Mesendoderm (in vitro differentiated cells): Measurements from ENCODE around the gene RETNLB. TPM values are rescaled to one million over a fixed set of nuclear protein-coding genes. Genes with fewer than 3 reads are reported as not detected.

Experiments used
- DNase-seq: peaks from one replicate; pipeline ENCODE4 v3.0.0; 2013
- H2AK5ac ChIP-seq: 2 replicates; pipeline ENCODE4 v1.6.1; 2013; ENCODE audit warnings: low read length, inconsistent platforms
- H2BK120ac ChIP-seq: 2 replicates; pipeline ENCODE4 v1.6.1; 2013; ENCODE audit warnings: low read depth, mild to moderate bottlenecking, low read length, moderate library complexity, mixed read lengths
- H2BK15ac ChIP-seq: replicated peaks from 2 replicates; pipeline ENCODE4 v1.6.1; 2013; ENCODE audit warnings: low read depth, mild to moderate bottlenecking, moderate library complexity
- H2BK5ac ChIP-seq: 2 replicates; pipeline ENCODE4 v1.6.1; 2013; ENCODE audit warnings: low read length, inconsistent platforms
- H3K18ac ChIP-seq: 2 replicates; pipeline ENCODE4 v1.6.1; 2013; ENCODE audit warnings: mild to moderate bottlenecking, low read length, mixed read lengths
- H3K23ac ChIP-seq: one replicate; pipeline ENCODE4 v1.6.1; 2013; ENCODE audit warnings: low read length
- H3K27ac ChIP-seq: 2 replicates; pipeline ENCODE4 v1.5.1; 2013; ENCODE audit warnings: low read depth, mild to moderate bottlenecking, inconsistent platforms, low read length, moderate library complexity
- H3K27me3 ChIP-seq: 2 replicates; pipeline ENCODE4 v1.6.1; 2013; ENCODE audit warnings: low read length, control low read depth, mild to moderate bottlenecking, inconsistent platforms; ENCODE audit not compliant: insufficient read depth, poor library complexity
- H3K36me3 ChIP-seq: 2 replicates; pipeline ENCODE4 v1.6.1; 2013; ENCODE audit warnings: low read length, inconsistent platforms; ENCODE audit not compliant: control insufficient read depth, insufficient read depth
- H3K4ac ChIP-seq: one replicate; pipeline ENCODE4 v1.6.1; 2013; ENCODE audit warnings: low read depth, mild to moderate bottlenecking, low read length, moderate library complexity
- H3K4me1 ChIP-seq: 2 replicates; pipeline ENCODE4 v1.6.1; 2013; ENCODE audit warnings: low read depth, low read length, inconsistent platforms; ENCODE audit not compliant: control insufficient read depth
- H3K4me2 ChIP-seq: 2 replicates; pipeline ENCODE4 v1.6.1; 2013; ENCODE audit warnings: low read length
- H3K4me3 ChIP-seq: 2 replicates; pipeline ENCODE4 v1.5.1; 2013; ENCODE audit warnings: mild to moderate bottlenecking, low read length
- H3K56ac ChIP-seq: one replicate; pipeline ENCODE4 v1.6.1; 2013; ENCODE audit warnings: low read length
- H3K79me1 ChIP-seq: 2 replicates; pipeline ENCODE4 v1.6.1; 2013; ENCODE audit warnings: low read length, inconsistent platforms
- H3K79me2 ChIP-seq: 2 replicates; pipeline ENCODE4 v1.6.1; 2013; ENCODE audit warnings: mild to moderate bottlenecking, low read length; ENCODE audit not compliant: control insufficient read depth, insufficient read depth
- H3K9ac ChIP-seq: 2 replicates; pipeline ENCODE4 v1.6.1; 2013; ENCODE audit warnings: low read length, inconsistent platforms
- H4K5ac ChIP-seq: one replicate; pipeline ENCODE4 v1.6.1; 2013; ENCODE audit warnings: low read length
- H4K8ac ChIP-seq: one replicate; pipeline ENCODE4 v1.6.1; 2013; ENCODE audit warnings: low read depth, mild to moderate bottlenecking, control low read depth, low read length, moderate library complexity
- WGBS: extraction: QIAGEN DNeasy Blood & Tissue Kit; methylation state at CpG from one replicate; pipeline ENCODE4 v1.1.7; 2013; ENCODE audit warnings: low lambda C conversion rate, missing lambda C conversion rate; ENCODE audit not compliant: insufficient coverage; ENCODE audit errors: extremely low coverage; 5-methylcytosine and 5-hydroxymethylcytosine counted together
- small RNA-seq: library from polyadenylated mRNA; stranded (forward); fragments of <200 nt; extraction: miRNeasy Mini kit (QIAGEN cat#:217004); gene quantifications from one replicate; pipeline ENCODE3, GENCODE V24; 2013; ENCODE audit not compliant: insufficient read depth

The RETNLB gene

DNA sequence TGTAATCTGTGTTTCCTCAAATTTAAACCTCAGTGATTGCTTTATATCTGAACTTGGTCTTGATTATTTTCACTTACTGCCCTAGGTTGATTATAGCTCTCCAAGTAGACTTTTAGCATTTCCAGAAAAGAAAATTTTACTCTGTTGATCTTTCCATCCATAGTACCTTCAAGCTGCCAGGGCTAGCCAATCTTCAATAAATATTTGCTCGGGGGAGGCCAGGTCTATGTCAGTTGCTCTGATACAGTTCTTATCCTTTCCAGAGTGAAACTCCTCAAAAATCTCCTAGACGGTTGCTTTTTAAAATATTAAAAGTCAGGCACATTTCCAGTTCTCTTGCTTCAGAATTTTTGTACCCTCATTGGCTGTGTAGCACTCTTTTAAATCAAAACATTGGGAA lies 38.8 kb downstream of the RETNLB start:
- no peak overlapping the region for H2BK5ac ChIP-seq
- no CpG with 5 or more reads among the region's 2 CpGs for WGBS
- H3K4ac ChIP-seq = no peak overlapping the region

DNA sequence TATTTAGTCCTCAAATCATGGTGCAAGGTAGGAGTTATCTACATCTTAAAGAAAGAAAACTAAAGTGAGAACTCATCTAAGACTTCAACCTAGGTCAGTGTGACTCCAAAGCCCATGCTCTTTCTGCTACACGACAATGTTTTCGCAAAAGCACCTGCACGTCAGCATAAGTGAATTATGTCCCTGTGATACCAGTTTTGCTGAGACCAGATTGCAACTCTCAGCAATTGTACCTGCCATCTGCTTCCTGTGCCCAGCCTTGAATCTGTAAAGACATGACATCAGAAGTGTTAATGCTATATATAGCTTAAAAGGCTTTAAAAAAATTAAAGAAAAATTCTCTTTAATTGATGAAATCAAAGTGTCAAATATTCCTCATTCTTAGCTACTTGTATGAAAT lies 43.4 kb downstream of the RETNLB start:
- no peak overlapping the region for H4K5ac ChIP-seq
- no peak overlapping the region for H3K4ac ChIP-seq
- H3K9ac ChIP-seq = no peak overlapping the region
- no peak overlapping the region for H2AK5ac ChIP-seq
- H3K79me1 ChIP-seq = no peaks in the 10 kb centered on the region
- no peak overlapping the region for H3K27ac ChIP-seq
- H2BK15ac ChIP-seq = no peak overlapping the region
- no peak overlapping the region for H4K8ac ChIP-seq
- H3K4me1 ChIP-seq = no peaks in the 10 kb centered on the region
- no peaks in the 10 kb centered on the region for H3K79me2 ChIP-seq
- H3K23ac ChIP-seq = no peak overlapping the region
- H3K56ac ChIP-seq = no peak overlapping the region
- H3K4me3 ChIP-seq = no peak overlapping the region
- no peak overlapping the region for H2BK120ac ChIP-seq
- no peak overlapping the region for H2BK5ac ChIP-seq
- no CpG with 5 or more reads among the region's 3 CpGs for WGBS
- H3K27me3 ChIP-seq = no peaks in the 10 kb centered on the region
- H3K4me2 ChIP-seq = no peak overlapping the region
- no peaks in the 10 kb centered on the region for H3K36me3 ChIP-seq
- H3K18ac ChIP-seq = no peak overlapping the region
- no peak for DNase-seq

More for the DNA sequence above, 38.8 kb downstream of the RETNLB start:
- Histone ChIP-seq H3K4me3 (no peak overlapping the region), H3K79me1 (no peaks in the 10 kb centered on the region), H3K23ac (no peak overlapping the region), H3K18ac (no peak overlapping the region), H4K8ac (no peak overlapping the region), H2BK15ac (no peak overlapping the region), H4K5ac (no peak overlapping the region), H3K36me3 (no peaks in the 10 kb centered on the region), H3K56ac (no peak overlapping the region), H3K4me1 (no peaks in the 10 kb centered on the region), H3K4me2 (no peak overlapping the region), H3K27ac (no peak overlapping the region), H3K79me2 (no peaks in the 10 kb centered on the region), H2AK5ac (no peak overlapping the region), H2BK120ac (no peak overlapping the region), H3K27me3 (no peaks in the 10 kb centered on the region), H3K9ac (no peak overlapping the region)
- DNase-seq = no peak

DNA sequence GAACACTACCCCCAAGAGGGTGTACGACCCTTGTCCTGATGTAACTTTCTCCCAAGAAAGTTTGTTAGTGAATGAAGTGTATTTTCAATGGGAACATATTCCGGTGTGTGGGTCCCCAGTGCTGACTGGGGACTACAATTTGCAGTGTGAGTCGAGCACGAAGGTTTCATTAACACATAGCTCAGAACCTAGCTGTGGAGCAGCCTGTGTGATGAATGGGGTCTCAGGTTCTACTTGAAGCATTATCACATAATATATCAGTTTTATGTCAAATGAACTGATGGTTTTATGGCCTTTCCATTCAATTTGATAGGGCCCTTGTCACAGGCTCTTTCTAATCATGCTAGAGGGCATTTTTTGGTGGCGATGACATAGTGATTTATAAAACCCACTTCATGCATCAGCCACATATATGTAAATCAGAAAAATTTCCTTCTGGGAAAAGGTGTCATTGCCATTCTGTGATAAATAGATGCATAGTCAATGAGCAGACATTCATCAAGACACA lies 44.1 kb downstream of the RETNLB start:
- H3K4ac ChIP-seq = no peak overlapping the region
- no peak overlapping the region for H3K4me3 ChIP-seq
- H3K27me3 ChIP-seq = no peaks in the 10 kb centered on the region
- no peaks in the 10 kb centered on the region for H3K4me1 ChIP-seq
- no peaks in the 10 kb centered on the region for H3K79me1 ChIP-seq
- no peak overlapping the region for H4K5ac ChIP-seq
- H3K36me3 ChIP-seq = no peaks in the 10 kb centered on the region
- no peak overlapping the region for H2AK5ac ChIP-seq
- no peak for DNase-seq
- no peak overlapping the region for H3K23ac ChIP-seq
- no peak overlapping the region for H2BK120ac ChIP-seq
- no peak overlapping the region for H3K18ac ChIP-seq
- no peak overlapping the region for H3K27ac ChIP-seq
- no peak overlapping the region for H4K8ac ChIP-seq
- no peak overlapping the region for H2BK5ac ChIP-seq
- no peak overlapping the region for H2BK15ac ChIP-seq
- no peak overlapping the region for H3K4me2 ChIP-seq
- WGBS = no CpG with 5 or more reads among the region's 5 CpGs
- no peak overlapping the region for H3K9ac ChIP-seq
- no peak overlapping the region for H3K56ac ChIP-seq
- no peaks in the 10 kb centered on the region for H3K79me2 ChIP-seq

Small RNAs within 50 kb of the gene (small RNA-seq; reads per million reads assigned to genes)
- gene AC092185.1 = not detected
